Kidney epithelial cell (primary cell): ENCODE measurements around the gene DLX3. TPM values are rescaled to one million over a fixed set of nuclear protein-coding genes. Genes with fewer than 3 reads are reported as not detected.

Source experiments
- DNase-seq: peaks from one replicate; pipeline ENCODE4 v3.0.0-alpha.2; 2010; ENCODE audit warnings: low read depth
- H3K27me3 ChIP-seq: 2 replicates; pipeline ENCODE4 v1.6.0; 2011; ENCODE audit warnings: low read length; ENCODE audit not compliant: control insufficient read depth, insufficient read depth
- H3K36me3 ChIP-seq: 2 replicates; pipeline ENCODE4 v1.5.1; 2011; ENCODE audit warnings: low read length; ENCODE audit not compliant: control insufficient read depth, insufficient read depth
- H3K4me3 ChIP-seq: 2 replicates; pipeline ENCODE4 v1.5.1; 2011; ENCODE audit warnings: low read depth, mild to moderate bottlenecking, control low read depth, low read length
- total RNA-seq: library from RNA; depleted of rRNA; stranded (reverse); fragments of >200 nt; gene quantifications from 2 replicates; pipeline ENCODE4 v1.2.3, GENCODE V29; 2015
- TF ChIP-seq, protein P1 (sequence below): IDR thresholded peaks from 2 replicates; pipeline ENCODE4 v1.5.1; 2011; ENCODE audit warnings: mild to moderate bottlenecking, moderate library complexity, low read length, control low read depth, inconsistent platforms; ENCODE audit not compliant: insufficient read depth, poor library complexity, severe bottlenecking

DLX3 gene
- total RNA-seq, 1 donor from 2014 or later: 0.04 TPM

DNA sequence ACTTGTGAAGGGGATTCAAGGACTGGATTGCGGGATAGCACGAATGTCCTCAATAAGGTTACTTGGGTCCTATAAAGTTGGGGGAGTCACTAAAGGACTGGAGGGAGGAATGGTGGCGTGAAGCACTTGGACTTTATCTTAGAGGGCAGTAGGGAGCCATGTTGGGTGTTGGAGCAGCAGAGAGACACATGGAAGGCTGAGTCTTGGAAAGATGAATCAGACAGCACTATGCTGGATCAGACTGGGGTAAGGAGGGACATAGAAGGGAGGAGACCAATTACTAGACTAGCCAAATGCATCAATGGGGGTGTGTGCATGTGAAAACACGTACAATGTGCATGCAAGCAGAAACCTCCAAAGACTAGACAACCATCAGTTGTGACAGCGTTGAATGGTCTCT lies 52.1 kb downstream of the DLX3 start:
- H3K27me3 ChIP-seq: peaks cover 54% of the 10 kb centered on the region
- H3K4me3 ChIP-seq: no peak overlapping the region
- no peak for DNase-seq
- TF ChIP-seq, protein P1, sequence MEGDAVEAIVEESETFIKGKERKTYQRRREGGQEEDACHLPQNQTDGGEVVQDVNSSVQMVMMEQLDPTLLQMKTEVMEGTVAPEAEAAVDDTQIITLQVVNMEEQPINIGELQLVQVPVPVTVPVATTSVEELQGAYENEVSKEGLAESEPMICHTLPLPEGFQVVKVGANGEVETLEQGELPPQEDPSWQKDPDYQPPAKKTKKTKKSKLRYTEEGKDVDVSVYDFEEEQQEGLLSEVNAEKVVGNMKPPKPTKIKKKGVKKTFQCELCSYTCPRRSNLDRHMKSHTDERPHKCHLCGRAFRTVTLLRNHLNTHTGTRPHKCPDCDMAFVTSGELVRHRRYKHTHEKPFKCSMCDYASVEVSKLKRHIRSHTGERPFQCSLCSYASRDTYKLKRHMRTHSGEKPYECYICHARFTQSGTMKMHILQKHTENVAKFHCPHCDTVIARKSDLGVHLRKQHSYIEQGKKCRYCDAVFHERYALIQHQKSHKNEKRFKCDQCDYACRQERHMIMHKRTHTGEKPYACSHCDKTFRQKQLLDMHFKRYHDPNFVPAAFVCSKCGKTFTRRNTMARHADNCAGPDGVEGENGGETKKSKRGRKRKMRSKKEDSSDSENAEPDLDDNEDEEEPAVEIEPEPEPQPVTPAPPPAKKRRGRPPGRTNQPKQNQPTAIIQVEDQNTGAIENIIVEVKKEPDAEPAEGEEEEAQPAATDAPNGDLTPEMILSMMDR: no peak
- H3K36me3 ChIP-seq: no peaks in the 10 kb centered on the region

DNA sequence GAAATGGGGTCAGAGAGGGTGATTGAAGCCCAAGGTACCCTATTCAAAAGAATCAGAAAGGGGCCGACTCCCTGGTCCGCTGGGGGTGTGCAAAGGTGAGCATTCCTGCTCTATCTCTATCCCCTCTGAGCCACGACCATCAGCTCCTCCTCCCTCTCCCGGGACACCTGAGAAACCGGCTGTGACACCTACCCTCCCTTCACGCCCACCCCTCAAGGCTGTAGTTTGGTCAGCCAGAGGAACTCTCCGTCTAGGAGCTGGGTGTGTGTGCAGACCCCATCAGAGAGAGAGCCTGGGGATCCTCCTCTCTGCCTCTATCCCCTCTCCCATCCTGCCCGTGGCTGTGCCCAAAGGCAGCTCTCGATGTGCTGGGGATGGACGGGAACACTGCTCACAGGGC lies 53.6 kb downstream of the DLX3 start:
- TF ChIP-seq, protein P1: no peak

More for the DNA sequence above, 53.6 kb downstream of the DLX3 start:
- Histone ChIP-seq H3K4me3 (no peak overlapping the region), H3K36me3 (no peaks in the 10 kb centered on the region), H3K27me3 (peaks cover 51% of the 10 kb centered on the region)
- DNase-seq: no peak

Other genes starting within 250 kb of the DLX3 start
- 10.5 and 12.3 TPM in 2 replicates for gene FAM117A, start 231.1 kb downstream of the DLX3 start, total RNA-seq
- 30.5 TPM in 2 replicates for gene KAT7, start 206.5 kb downstream of the DLX3 start, total RNA-seq
- gene TAC4, start 147.2 kb downstream of the DLX3 start, total RNA-seq: not detected in 2 replicates
- gene DLX4, start 26.0 kb downstream of the DLX3 start, total RNA-seq: 0.21 and 0.50 TPM in 2 replicates
- 1,029 and 1,224 TPM in 2 replicates for gene ITGA3, start 60.9 kb upstream of the DLX3 start, total RNA-seq
- 12.7 and 14.5 TPM in 2 replicates for gene PDK2, start 100.1 kb upstream of the DLX3 start, total RNA-seq
- gene SAMD14, start 134.9 kb upstream of the DLX3 start, total RNA-seq: 13.3 and 14.7 TPM in 2 replicates
- 35.2 and 38.2 TPM in 2 replicates for gene PPP1R9B, start 155.5 kb upstream of the DLX3 start, total RNA-seq
- gene SGCA, start 170.8 kb upstream of the DLX3 start, total RNA-seq: not detected in 2 replicates
- gene COL1A1, start 206.4 kb upstream of the DLX3 start, total RNA-seq: 139 and 176 TPM in 2 replicates